Measurements from ENCODE around the gene CTAGE9. TPM values are rescaled to one million over a fixed set of nuclear protein-coding genes. Genes with fewer than 3 reads are reported as not detected.

The CTAGE9 gene
- total RNA-seq, result not detected in 2 replicates

GRCh38 chr6:131710917-131711316, at the start of gene CTAGE9:
CTAGE9 (minus strand) TSS chr6:131711017; CDS start chr6:131711017, 0 bp downstream.

Other genes with a start within 250 kb of the CTAGE9 start
- gene ARG1, start 137.8 kb downstream of the CTAGE9 start, total RNA-seq, result not detected in 2 replicates
- gene MED23, start 82.8 kb downstream of the CTAGE9 start, total RNA-seq, result 38.5 and 38.9 TPM in 2 replicates
- gene ENPP3, start 73.7 kb downstream of the CTAGE9 start, total RNA-seq, result 0.59 TPM in 1 of 2 replicates, not detected in the other
- not detected in 2 replicates for gene OR2A4, start 9.6 kb downstream of the CTAGE9 start, total RNA-seq
- gene ENPP1, start 97.0 kb upstream of the CTAGE9 start, total RNA-seq, result 15.7 and 42.2 TPM in 2 replicates
- gene CCN2, start 240.4 kb upstream of the CTAGE9 start, total RNA-seq, result 176 and 540 TPM in 2 replicates